HEK293 (cell line): ENCODE measurements around the gene ZRANB1.

ENCODE experiments used
- CTCF ChIA-PET: fragments of 350-600 bp; formaldehyde crosslinking; extraction: SDS; loops from one replicate; lab custom pipeline; 2021; ENCODE audit warnings: antibody characterized with exemption; lab: Yijun Ruan, JAX
- POLR2A ChIA-PET: fragments of 300-600 bp; formaldehyde crosslinking; extraction: SDS; loops from one replicate; lab custom pipeline; 2020; ENCODE audit warnings: antibody characterized with exemption, inconsistent platforms; lab: Yijun Ruan, JAX
- H3K27ac ChIP-seq: fragments of 200-500 bp; sonication (Bioruptor generic); 2 replicates; pipeline ENCODE4 v1.5.1; 2014; ENCODE audit warnings: low read depth, low read length, control low read depth, inconsistent platforms; ENCODE audit errors: extremely low read depth
- H3K36me3 ChIP-seq, 2 experiments: fragments of 200-500 bp in 1 of 2; sonication (Bioruptor generic) in 1 of 2; 1 replicate in 1 of 2; 2 replicates in 1 of 2; pipeline ENCODE4 v1.5.1; 2014 to 2017; ENCODE audit warnings: inconsistent platforms in 2 of 2, low read length in 2 of 2; ENCODE audit not compliant: control insufficient read depth in 2 of 2, insufficient read depth in 1 of 2
- H3K4me1 ChIP-seq: fragments of 200-500 bp; sonication (Bioruptor generic); 2 replicates; pipeline ENCODE4 v1.5.1; 2014; ENCODE audit warnings: mild to moderate bottlenecking, low read length, inconsistent platforms; ENCODE audit not compliant: control insufficient read depth, insufficient read depth
- H3K4me3 ChIP-seq: 2 replicates; pipeline ENCODE4 v1.5.1; 2011; ENCODE audit warnings: low read depth, mild to moderate bottlenecking, control low read depth, low read length, moderate library complexity
- H3K9me3 ChIP-seq: fragments of 200-500 bp; sonication (Bioruptor generic); 2 replicates; pipeline ENCODE4 v1.5.1; 2014; ENCODE audit warnings: low read depth, low read length, inconsistent platforms; ENCODE audit not compliant: control insufficient read depth, insufficient read depth
- GLI4 ChIP-seq: fragments of 450-650 bp; formaldehyde crosslinking; IDR thresholded peaks from 2 replicates; pipeline ENCODE4 v1.5.1; 2016; ENCODE audit warnings: missing biosample characterization, missing genetic modification characterization
- KLF16 ChIP-seq: fragments of 450-650 bp; formaldehyde crosslinking; IDR thresholded peaks from 2 replicates; pipeline ENCODE4 v1.5.1; 2017; ENCODE audit warnings: missing biosample characterization, missing genetic modification characterization
- KLF17 ChIP-seq: fragments of 450-650 bp; formaldehyde crosslinking; IDR thresholded peaks from 2 replicates; pipeline ENCODE4 v1.5.1; 2016; ENCODE audit warnings: missing biosample characterization, missing genetic modification characterization
- SCRT2 ChIP-seq: fragments of 450-650 bp; formaldehyde crosslinking; IDR thresholded peaks from 2 replicates; pipeline ENCODE4 v1.5.1; 2016; ENCODE audit warnings: missing biosample characterization, missing genetic modification characterization
- SP3 ChIP-seq: fragments of 450-650 bp; formaldehyde crosslinking; IDR thresholded peaks from 2 replicates; pipeline ENCODE4 v1.5.1; 2016; ENCODE audit warnings: missing biosample characterization, missing genetic modification characterization
- ZBTB1 ChIP-seq: fragments of 450-650 bp; formaldehyde crosslinking; IDR thresholded peaks from 2 replicates; pipeline ENCODE4 v1.5.1; 2016; ENCODE audit warnings: missing biosample characterization, missing genetic modification characterization
- ZEB2 ChIP-seq: fragments of 450-650 bp; formaldehyde crosslinking; IDR thresholded peaks from 2 replicates; pipeline ENCODE4 v1.5.1; 2016; ENCODE audit warnings: missing biosample characterization, missing genetic modification characterization
- ZIC2 ChIP-seq: fragments of 450-650 bp; formaldehyde crosslinking; IDR thresholded peaks from 2 replicates; pipeline ENCODE4 v1.5.1; 2016; ENCODE audit warnings: missing biosample characterization, missing genetic modification characterization
- ZNF140 ChIP-seq: fragments of 450-650 bp; formaldehyde crosslinking; IDR thresholded peaks from 2 replicates; pipeline ENCODE4 v1.5.1; 2016; ENCODE audit warnings: missing biosample characterization, missing genetic modification characterization
- ZNF169 ChIP-seq: fragments of 450-650 bp; formaldehyde crosslinking; IDR thresholded peaks from 2 replicates; pipeline ENCODE4 v1.5.1; 2016; ENCODE audit warnings: missing biosample characterization, missing genetic modification characterization
- ZNF18 ChIP-seq: fragments of 450-650 bp; formaldehyde crosslinking; IDR thresholded peaks from 2 replicates; pipeline ENCODE4 v1.5.1; 2016; ENCODE audit warnings: missing biosample characterization, missing genetic modification characterization
- ZNF335 ChIP-seq: fragments of 450-650 bp; formaldehyde crosslinking; conservative IDR thresholded peaks from 2 replicates; pipeline ENCODE4 v1.5.1; 2016; ENCODE audit warnings: missing biosample characterization, missing genetic modification characterization
- ZNF354C ChIP-seq: fragments of 450-650 bp; formaldehyde crosslinking; IDR thresholded peaks from 2 replicates; pipeline ENCODE4 v1.5.1; 2016; ENCODE audit warnings: missing biosample characterization, missing genetic modification characterization, low read depth, borderline replicate concordance
- ZNF37A ChIP-seq: fragments of 450-650 bp; IDR thresholded peaks from 2 replicates; pipeline ENCODE4 v1.5.1; 2018; ENCODE audit warnings: missing biosample characterization, missing genetic modification characterization
- ZNF48 ChIP-seq: fragments of 450-650 bp; formaldehyde crosslinking; IDR thresholded peaks from 2 replicates; pipeline ENCODE4 v1.5.1; 2016; ENCODE audit warnings: missing biosample characterization, missing genetic modification characterization
- ZNF544 ChIP-seq: fragments of 450-650 bp; formaldehyde crosslinking; IDR thresholded peaks from 2 replicates; pipeline ENCODE4 v1.5.0; 2017; ENCODE audit warnings: missing biosample characterization, missing genetic modification characterization
- ZNF560 ChIP-seq: fragments of 450-650 bp; formaldehyde crosslinking; IDR thresholded peaks from 2 replicates; pipeline ENCODE4 v1.5.1; 2017; ENCODE audit warnings: missing biosample characterization, missing genetic modification characterization, borderline replicate concordance
- ZNF600 ChIP-seq: fragments of 450-650 bp; formaldehyde crosslinking; IDR thresholded peaks from 2 replicates; pipeline ENCODE4 v1.5.1; 2016; ENCODE audit warnings: missing biosample characterization, missing genetic modification characterization
- ZNF621 ChIP-seq: fragments of 450-650 bp; formaldehyde crosslinking; IDR thresholded peaks from 2 replicates; pipeline ENCODE4 v1.5.1; 2017; ENCODE audit warnings: missing biosample characterization, missing genetic modification characterization
- ZNF626 ChIP-seq: fragments of 450-650 bp; sonication (Bioruptor Pico); formaldehyde crosslinking; IDR thresholded peaks from 2 replicates; pipeline ENCODE4 v1.5.1; 2018; ENCODE audit warnings: missing biosample characterization, missing genetic modification characterization, inconsistent platforms
- ZNF677 ChIP-seq: fragments of 450-650 bp; IDR thresholded peaks from 2 replicates; pipeline ENCODE4 v1.5.0; 2018; ENCODE audit warnings: missing biosample characterization, mild to moderate bottlenecking, missing genetic modification characterization, moderate library complexity
- ZNF777 ChIP-seq: fragments of 450-650 bp; formaldehyde crosslinking; IDR thresholded peaks from 2 replicates; pipeline ENCODE4 v1.5.1; 2017; ENCODE audit warnings: missing biosample characterization, missing genetic modification characterization, borderline replicate concordance
- ZNF785 ChIP-seq: fragments of 450-650 bp; formaldehyde crosslinking; IDR thresholded peaks from 2 replicates; pipeline ENCODE4 v1.5.1; 2016; ENCODE audit warnings: missing biosample characterization, missing genetic modification characterization

ZRANB1 gene

GRCh38 chr10:125014086-125014830 is 72.3 kb downstream of the ZRANB1 start (continued):
- TF ChIP-seq ZNF18 (tag by site-specific recombination) (no peak), ZNF37A (tag by site-specific recombination) (no peak), ZNF626 (tag by site-specific recombination) (no peak), ZNF677 (tag by site-specific recombination) (no peak), ZNF621 (tag by site-specific recombination) (no peak), SCRT2 (tag by site-specific recombination) (no peak)
- TF ChIP-seq, all 188 proteins: peak for 0

GRCh38 chr10:125014836-125015355 is 73.0 kb downstream of the ZRANB1 start:
- Histone ChIP-seq H3K4me1 (no peaks in the 10 kb centered on the region; the same call in 1 of the 2 replicates), H3K27ac (no peak overlapping the region), H3K36me3 (peaks cover 0 to 33% of the 10 kb centered on the region in 2 experiments; a peak in 2 of 3 replicates), H3K9me3 (no peaks in the 10 kb centered on the region), H3K4me3 (no peak overlapping the region)
- CTCF ChIA-PET, result no interaction called here
- TF ChIP-seq KLF17 (tag by site-specific recombination) (no peak), KLF16 (tag by site-specific recombination) (no peak), ZNF354C (tag by site-specific recombination) (no peak), ZBTB1 (tag by site-specific recombination) (no peak), ZNF544 (tag by site-specific recombination) (no peak), ZNF600 (no peak), ZNF169 (no peak), ZIC2 (tag by site-specific recombination) (no peak), ZNF48 (tag by site-specific recombination) (no peak), ZNF140 (tag by site-specific recombination) (no peak), GLI4 (no peak), ZNF335 (tag by site-specific recombination) (no peak), ZNF777 (no peak), ZNF785 (no peak), SP3 (no peak), ZEB2 (tag by site-specific recombination) (no peak), ZNF560 (no peak), ZNF18 (tag by site-specific recombination) (no peak)
- POLR2A ChIA-PET, result no interaction called here
